RPMI8226 (cell line): Measurements from ENCODE around the gene FRMD4A.
"Not testable (repeated sequence)": the region's sequence is repeated elsewhere in the genome, so short reads cannot be mapped to it uniquely, and the experiment has no call there.

Experiments
- DNase-seq: peaks from one replicate; pipeline ENCODE4 v3.0.0-alpha.2; 2015

Gene FRMD4A

GRCh38 chr10:13729586-13730305 is 601.0 kb downstream of the FRMD4A start:
- DNase-seq, result no peak

- DNase-seq, result no peak
Observed at GRCh38 chr10:13728898-13729535, 601.7 kb downstream of the FRMD4A start.

GRCh38 chr10:13725594-13725993 is 605.1 kb downstream of the FRMD4A start:
- no peak for DNase-seq

GRCh38 chr10:13724484-13724883 is 606.2 kb downstream of the FRMD4A start:
- no peak for DNase-seq

GRCh38 chr10:13722747-13723653 is 607.7 kb downstream of the FRMD4A start:
- no peak for DNase-seq

- DNase-seq, result no peak
Observed at GRCh38 chr10:13721486-13721885, 609.2 kb downstream of the FRMD4A start.

GRCh38 chr10:13720699-13721098 is 610.0 kb downstream of the FRMD4A start:
- no peak for DNase-seq

- peak; percentile 78 for DNase-seq
Observed at GRCh38 chr10:13719425-13719824, 611.3 kb downstream of the FRMD4A start.

- DNase-seq, result no peak
Observed at GRCh38 chr10:13718820-13719219, 611.9 kb downstream of the FRMD4A start.

GRCh38 chr10:13717936-13718772 is 612.6 kb downstream of the FRMD4A start:
- peak; percentile 95 for DNase-seq

- no peak for DNase-seq
Observed at GRCh38 chr10:13717571-13717935, 613.2 kb downstream of the FRMD4A start.

- no peak for DNase-seq
Observed at GRCh38 chr10:13716081-13717071, 614.3 kb downstream of the FRMD4A start.

GRCh38 chr10:13715596-13715995 is 615.1 kb downstream of the FRMD4A start:
- DNase-seq, result not testable (repeated sequence)

GRCh38 chr10:13715100-13715499 is 615.6 kb downstream of the FRMD4A start:
- DNase-seq, result no peak

- DNase-seq, result peak; percentile 38
Observed at GRCh38 chr10:13712837-13713581, 617.7 kb downstream of the FRMD4A start.

- no peak for DNase-seq
Observed at GRCh38 chr10:13712476-13712836, 618.3 kb downstream of the FRMD4A start.

GRCh38 chr10:13711291-13711690 is 619.4 kb downstream of the FRMD4A start:
- DNase-seq, result no peak

GRCh38 chr10:13709931-13710650 is 620.6 kb downstream of the FRMD4A start:
- no peak for DNase-seq

- DNase-seq, result no peak
Observed at GRCh38 chr10:13708256-13708990, 622.3 kb downstream of the FRMD4A start.
